Hematopoietic multipotent progenitor cell treated with erythropoietin and hydrocortisone succinate and interleukin-3 and kit ligand, for 8 days (in vitro differentiated cells): ENCODE measurements around the gene FBLL1.
A peak's percentile ranks its signal among the peaks of the same experiment; 100 is the strongest.
"Not testable (repeated sequence)": the region's sequence is repeated elsewhere in the genome, so short reads cannot be mapped to it uniquely, and the experiment has no call there.

Experiments
- DNase-seq: peaks from one replicate; pipeline ENCODE4 v3.0.0-alpha.2; 2015

FBLL1 gene

DNA sequence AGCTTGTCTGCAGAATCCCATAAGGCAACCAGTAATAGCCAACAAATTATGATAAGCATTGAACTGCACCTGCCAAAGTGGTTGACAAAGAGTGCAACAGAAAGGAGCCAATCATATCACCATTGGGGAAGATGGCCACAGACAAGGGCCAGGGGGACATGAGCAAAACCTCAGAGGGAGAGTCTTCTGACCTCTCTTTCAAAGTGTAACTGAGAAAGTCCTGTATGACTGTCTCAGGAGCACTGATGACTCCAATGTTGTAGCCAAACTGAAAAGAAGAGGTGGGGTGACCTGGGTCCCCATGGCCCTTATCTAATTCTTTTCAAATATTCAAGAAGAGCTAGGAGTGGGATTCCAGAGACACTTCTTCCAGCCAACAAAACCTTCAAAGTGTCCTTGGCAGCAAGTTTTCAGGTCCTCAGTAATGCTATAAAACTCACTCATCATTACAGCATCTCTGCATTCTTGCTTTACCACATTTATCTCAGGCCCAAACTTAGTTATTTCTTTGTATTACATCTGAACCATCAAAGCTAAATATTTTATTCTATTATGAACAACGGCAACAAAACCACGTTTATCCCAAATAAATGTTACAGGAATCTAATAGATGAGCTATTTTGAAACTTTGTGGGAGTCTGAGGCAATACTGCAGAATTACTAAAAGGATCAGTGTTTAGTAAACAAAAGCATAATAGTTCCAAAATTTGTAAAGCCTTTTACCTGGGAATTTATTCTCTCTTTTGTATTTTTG is 24.4 kb downstream of the FBLL1 start:
- DNase-seq = no peak

DNA sequence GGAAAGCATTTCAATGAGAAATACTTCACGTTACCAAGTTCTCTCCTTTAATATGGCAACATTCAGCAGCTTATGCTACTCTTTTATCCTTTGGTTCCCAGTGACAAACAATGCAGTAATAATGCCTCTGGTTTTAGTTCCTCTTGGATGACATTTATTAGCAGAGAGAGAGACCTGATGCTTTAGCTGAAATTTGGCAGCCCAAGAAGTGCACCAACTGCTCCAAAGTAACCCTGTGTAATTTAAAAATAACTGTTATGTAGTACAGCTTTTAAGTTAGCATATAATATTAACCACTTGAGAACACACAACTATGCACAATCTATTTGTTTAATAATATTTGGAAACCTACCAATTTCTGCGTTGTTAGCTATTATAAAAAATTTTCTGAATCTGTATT is 28.3 kb downstream of the FBLL1 start:
- DNase-seq = no peak

DNA sequence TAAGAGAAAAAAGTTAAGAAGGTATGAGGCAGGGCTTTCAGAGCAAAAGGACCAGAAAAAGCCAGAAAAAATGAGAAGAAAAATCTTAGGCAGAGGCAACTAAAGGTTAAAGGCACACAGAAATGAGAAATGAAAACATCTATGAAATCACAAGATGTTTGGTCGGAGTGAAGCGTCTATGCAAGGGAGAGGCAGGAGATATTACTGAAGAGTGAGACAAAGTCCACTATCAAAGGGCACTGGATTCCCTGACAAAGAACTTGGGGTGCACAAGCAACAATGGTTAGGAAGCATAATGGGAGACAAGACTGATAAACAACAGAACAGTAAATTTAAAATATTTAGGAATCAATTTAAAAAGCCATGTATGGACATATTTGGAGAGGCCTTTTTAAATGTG is 33.2 kb downstream of the FBLL1 start:
- no peak for DNase-seq

DNA sequence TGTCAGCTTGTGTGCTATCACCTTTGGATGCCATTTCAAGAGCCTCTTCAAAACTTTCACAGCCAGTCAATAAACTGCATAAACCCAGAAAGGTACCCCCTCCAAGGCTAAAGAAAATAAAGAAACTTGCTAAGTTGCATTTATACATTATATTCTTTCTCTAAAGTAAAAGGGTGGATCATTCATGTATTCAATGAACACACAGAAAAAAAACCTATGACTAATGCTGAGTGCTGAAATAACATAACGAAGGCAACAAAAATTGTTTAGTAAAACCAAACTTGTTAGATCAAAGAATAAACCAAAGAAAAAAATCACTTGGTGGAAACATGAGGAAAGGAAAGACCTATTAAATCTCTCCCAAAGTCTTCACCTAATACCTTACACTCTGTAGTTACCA is 34.9 kb downstream of the FBLL1 start:
- no peak for DNase-seq

DNA sequence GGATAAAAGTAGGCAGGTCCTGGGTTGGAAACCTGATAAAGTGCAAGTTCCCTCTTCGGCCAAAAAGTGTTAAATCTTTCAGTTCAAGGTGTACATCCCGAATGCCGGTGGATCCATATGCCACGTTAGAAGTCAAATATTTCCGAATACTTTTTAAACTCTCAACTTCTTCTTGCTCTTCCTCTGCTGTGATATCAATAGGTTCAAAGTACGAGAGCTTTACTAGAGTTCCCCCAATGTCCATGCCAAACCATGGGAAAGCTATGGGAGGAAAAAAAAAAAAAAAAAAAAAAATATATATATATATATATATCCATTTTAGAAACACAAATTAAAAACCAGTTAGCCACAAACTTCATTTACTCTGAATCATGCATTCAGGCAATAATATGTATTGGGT is 39.6 kb downstream of the FBLL1 start:
- DNase-seq = no peak

DNA sequence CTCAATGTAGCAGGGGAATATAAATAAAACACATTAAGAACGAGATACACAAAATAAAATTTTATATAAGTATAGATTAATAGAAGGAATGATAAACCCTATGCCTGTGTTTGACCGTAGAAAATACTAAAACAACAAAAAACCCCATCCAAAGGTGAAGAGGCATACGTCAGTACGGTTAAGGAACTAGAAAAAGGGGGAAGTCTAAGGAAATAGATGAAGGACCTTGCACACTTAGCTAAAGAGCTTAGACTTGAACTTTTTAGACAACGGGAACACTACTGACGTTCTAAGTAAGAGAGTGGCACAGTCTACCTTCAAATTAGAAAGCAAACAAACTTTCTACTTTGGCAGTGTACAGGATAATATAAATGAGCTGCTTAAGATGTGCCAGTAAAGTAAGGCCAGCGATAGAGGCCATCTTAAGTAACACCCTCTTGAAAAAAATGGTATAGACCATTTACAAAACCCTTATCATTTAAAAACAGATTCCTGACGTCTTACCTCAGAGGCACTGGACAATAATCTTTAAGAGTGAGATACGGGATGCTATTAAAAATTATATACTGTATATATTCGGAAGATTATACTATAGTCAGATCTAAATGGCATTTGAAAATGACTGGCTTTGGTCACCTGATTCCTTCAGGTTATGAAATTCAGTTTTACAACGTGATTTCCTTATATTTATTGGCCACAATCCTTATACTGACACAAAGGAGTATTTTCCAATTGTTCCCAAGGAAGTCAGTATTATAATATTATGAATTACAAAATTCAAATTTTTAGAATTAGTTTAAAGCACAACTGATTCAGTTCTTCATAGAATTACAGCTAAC is 41.6 kb downstream of the FBLL1 start:
- DNase-seq = peak; percentile 83

DNA sequence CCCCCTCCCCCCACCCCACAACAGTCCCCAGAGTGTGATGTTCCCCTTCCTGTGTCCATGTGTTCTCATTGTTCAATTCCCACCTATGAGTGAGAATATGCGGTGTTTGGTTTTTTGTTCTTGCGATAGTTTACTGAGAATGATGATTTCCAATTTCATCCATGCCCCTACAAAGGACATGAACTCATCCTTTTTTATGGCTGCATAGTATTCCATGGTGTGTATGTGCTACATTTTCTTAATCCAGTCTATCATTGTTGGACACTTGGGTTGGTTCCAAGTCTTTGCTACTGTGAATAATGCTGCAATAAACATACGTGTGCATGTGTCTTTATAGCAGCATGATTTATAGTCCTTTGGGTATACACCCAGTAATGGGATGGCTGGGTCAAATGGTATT is 44.6 kb downstream of the FBLL1 start:
- not testable (repeated sequence) for DNase-seq

DNA sequence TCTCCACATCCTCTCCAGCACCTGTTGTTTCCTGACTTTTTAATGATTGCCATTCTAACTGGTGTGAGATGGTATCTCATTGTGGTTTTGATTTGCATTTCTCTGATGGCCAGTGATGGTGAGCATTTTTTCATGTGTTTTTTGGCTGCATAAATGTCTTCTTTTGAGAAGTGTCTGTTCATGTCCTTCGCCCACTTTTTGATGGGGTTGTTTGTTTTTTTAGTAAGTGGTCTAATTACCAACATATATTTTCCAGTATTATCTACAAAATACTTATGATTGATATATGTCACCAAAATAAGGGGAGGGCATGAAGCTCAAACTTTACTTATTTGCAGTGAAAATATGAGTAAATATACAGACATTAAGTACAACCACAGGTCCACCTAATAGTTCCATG is 45.1 kb downstream of the FBLL1 start:
- DNase-seq = not testable (repeated sequence)

DNA sequence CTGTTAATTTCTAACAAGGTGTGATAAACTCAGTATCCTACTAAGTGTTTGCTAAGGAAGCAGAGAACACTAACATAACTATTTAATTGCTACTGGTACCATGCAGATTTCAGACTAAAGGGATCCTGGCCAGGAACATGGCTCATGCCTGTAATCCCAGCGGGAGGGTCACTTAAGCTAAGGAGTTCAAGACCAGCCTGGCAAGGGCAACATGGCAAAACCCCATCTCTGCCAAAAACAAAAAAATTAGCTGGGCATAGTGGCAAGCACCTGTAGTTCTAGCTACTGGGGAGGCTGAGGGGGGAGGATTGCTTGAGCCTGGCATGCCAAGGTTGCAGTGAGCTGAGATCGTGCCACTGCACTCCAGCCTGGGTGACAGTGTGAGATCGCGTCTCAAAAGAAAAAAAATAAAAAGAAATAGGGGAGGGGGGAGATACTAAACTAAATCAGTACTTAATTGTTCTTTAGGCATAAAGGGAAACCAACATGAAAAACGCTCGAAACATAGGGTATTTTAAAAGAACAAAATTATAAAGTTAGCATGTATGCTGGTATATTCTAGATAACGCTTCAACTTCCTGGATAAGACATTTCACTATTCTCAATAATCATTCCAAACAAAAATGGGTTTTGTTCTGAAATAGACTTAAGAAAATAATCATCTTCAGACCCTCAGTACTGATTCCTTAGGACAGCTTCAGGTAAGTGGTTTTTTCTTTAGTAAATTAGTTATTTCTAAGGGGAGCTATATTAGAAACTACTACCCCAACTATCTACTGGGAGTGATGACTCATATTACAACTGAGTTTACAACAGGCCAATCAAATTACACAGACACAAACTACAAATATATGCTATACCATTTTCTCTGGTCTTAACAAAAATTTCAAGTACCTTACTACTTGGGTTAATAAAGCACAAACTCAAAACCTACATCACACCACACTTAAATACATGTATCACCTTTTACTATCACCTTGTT is 46.6 kb downstream of the FBLL1 start:
- no peak for DNase-seq

DNA sequence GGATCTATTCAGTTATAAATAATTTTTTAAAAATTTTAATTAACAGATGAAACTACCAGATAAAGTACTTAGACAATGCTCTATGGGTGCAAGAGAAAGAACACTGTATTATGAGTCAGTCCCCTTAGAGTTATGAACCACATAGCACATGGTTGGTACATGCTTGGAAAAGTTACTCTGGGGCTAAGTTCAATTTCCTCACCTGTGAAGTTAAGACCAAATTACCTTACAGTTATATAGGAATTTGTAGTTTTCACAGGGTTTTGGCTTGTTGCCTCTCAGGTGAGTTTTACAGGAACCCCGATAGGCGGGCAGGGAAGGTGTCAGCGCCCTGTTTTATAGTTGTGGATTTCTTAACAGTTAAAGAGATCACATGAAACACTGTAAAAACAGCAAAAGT is 48.9 kb downstream of the FBLL1 start:
- DNase-seq = peak; percentile 48

DNA sequence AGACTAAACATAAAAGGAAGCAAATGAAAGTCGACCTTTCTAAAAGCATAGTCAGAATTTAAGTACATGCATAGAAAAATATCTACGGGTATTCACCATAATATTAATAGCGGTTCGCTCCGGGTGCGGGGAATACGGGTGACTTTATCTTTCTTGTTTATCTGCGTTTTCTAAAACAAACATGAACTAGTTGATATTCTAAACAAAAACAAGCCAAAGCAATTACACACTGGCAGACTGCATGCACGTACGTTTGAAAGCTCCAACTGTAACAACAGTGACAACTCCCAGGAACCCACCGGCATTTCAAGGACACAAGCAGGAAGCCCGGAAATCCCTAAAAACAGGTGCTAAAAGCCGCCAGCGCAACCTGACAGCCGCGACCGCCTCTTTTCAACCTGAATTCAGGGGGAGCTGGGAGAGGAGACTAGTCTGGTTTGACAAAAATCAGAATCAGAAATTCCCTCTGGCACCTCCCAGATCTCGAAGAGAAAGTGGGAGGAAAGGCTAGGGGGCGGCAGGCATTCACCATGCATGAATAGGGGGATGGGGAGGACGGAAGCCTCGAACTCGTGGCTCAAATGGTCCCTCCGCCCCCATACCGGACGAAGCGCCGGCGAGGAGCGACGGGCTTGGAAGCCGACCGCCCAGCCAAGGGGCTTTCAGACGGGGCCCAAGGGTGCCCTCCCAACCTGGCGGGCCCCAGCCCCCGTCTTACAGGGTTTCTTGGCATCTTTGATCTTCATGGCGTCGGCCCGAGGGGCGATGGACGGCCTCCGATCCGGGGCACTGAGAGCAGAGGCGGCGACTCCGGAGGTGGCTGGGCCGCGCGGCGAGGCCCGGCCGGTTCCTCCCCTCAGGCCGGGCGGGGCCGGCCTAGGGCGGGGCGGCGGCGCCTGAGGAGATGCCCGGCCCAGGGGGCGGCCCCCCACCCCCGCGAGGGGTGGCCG is 49.7 kb downstream of the FBLL1 start, which contains the start of gene PANK3:
Gene PANK3 (minus strand): TSS at position 831 of the 950 bp plus-strand sequence. CDS start 85 bp downstream, at position 746.
- DNase-seq = peak; percentile 70

DNA sequence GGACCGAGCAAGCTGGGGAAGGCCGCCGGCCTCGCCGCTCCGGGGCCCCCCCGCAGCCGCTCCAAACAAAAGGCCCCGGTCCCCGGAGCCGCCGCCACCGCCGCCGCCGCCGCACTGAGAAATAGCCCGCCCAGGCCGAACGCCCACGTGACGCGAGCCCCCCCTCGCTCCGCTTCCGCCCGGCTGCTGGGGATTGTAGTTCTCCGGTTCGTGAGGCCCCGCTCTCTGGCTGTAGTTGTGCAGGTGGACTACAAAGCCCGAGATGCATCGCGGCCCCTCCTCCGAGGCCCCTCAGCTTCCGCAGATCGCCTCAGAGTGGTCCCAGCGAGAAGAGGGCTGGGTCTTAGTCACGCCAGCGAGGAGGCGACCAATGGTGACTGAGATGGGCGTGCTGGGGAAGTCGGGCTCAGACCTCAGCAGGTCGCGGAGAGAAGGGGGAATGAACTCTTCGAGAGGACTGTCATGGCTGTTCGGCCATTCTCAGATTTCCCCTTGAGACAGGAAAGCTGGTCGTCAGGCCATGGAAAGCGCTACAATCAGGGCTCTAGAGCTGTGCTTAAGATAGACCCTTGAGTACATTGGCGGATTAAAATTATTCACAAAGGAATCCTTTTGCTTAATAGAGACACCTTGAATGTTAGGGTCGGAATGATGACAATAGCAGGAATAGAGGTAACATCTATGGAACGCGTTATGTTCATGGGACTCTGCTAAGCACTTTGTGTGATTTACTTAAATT is 50.6 kb downstream of the FBLL1 start:
- DNase-seq = peak; percentile 99

DNA sequence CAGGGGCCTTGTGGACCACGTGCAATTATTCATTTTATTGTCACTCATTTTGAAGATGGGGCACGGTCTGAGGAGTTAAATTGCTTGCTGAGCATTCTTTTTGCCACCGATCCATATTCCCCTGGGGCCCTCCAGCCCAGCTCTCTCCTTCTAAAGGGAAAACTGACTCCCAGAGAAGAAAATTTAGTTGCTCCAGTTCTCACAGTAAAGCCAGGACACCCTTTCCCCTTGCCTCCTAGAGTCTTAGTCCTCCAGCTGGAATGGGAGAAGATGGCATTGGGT is 51.1 kb downstream of the FBLL1 start:
- no peak for DNase-seq
